SH-SY5Y (cell line): ENCODE measurements around the gene ZNF197.

ENCODE experiments used
- GATA2 ChIP-seq: IDR thresholded peaks from 2 replicates; pipeline ENCODE4 v1.6.1; 2011; ENCODE audit warnings: mild to moderate bottlenecking, low read depth, low read length
- GATA3 ChIP-seq: IDR thresholded peaks from 2 replicates; pipeline ENCODE4 v1.6.1; 2011; ENCODE audit warnings: low read depth, mild to moderate bottlenecking, low read length, moderate library complexity

- no peak for TF ChIP-seq GATA2
- no peak for TF ChIP-seq GATA3
Measured at GRCh38 chr3:44659015-44659414, 34.2 kb downstream of the ZNF197 start.
